Heart left ventricle (tissue), 16 donors: ENCODE measurements around the gene MB21D2. TPM values are rescaled to one million over a fixed set of nuclear protein-coding genes. Genes with fewer than 3 reads are reported as not detected.

Experiments used
- ATAC-seq, 4 donors: fragments of 200-7000 bp; cut with Tn5 transposase; one replicate each; pipeline ENCODE4 v1.9.1; 2020 to 2022; ENCODE audit warnings: moderate library complexity in 4 of 4, mild to moderate bottlenecking in 3 of 4, moderate number of reproducible peaks in 1 of 4
- DNase-seq, 5 donors: peaks; one replicate each; pipeline ENCODE4 v3.0.0-alpha.2; 2020
- H3K27ac ChIP-seq, 12 donors: fragments of 200-600 bp; sonication (generic) in 4 of 12; one replicate each; pipeline versions ENCODE4 v1.5.0 to v1.8.0; 2016 to 2022; ENCODE audit warnings: mild to moderate bottlenecking in 2 of 12
- H3K27me3 ChIP-seq, 9 donors: fragments of 200-600 bp; sonication (generic) in 2 of 9; one replicate each; pipeline versions ENCODE4 v1.5.1 to v1.8.0; 2016 to 2022; ENCODE audit warnings: mild to moderate bottlenecking in 3 of 9
- H3K36me3 ChIP-seq, 9 donors: fragments of 200-600 bp; sonication (generic) in 2 of 9; one replicate each; pipeline versions ENCODE4 v1.5.0 to v1.8.0; 2018 to 2022; ENCODE audit warnings: mild to moderate bottlenecking in 2 of 9
- H3K4me1 ChIP-seq, 12 donors: fragments of 200-600 bp; sonication (generic) in 4 of 12; one replicate each; pipeline versions ENCODE4 v1.5.0 to v1.8.0; 2016 to 2022; ENCODE audit warnings: mild to moderate bottlenecking in 3 of 12
- H3K4me3 ChIP-seq, 12 donors: fragments of 200-600 bp; sonication (generic) in 4 of 12; one replicate each; pipeline versions ENCODE4 v1.5.0 to v1.8.0; 2017 to 2022; ENCODE audit warnings: mild to moderate bottlenecking in 9 of 12, moderate library complexity in 4 of 12
- H3K9me3 ChIP-seq, 12 donors: fragments of 200-600 bp; sonication (generic) in 4 of 12; one replicate each; pipeline versions ENCODE4 v1.5.0 to v1.8.0; 2016 to 2022; ENCODE audit warnings: mild to moderate bottlenecking in 1 of 12
- POLR2A ChIP-seq, 2 donors: fragments of 450-650 bp; IDR thresholded peaks; one replicate each; pipeline ENCODE4 v1.6.1; 2017; ENCODE audit warnings: antibody characterized with exemption in 2 of 2, mild to moderate bottlenecking in 2 of 2, moderate library complexity in 2 of 2
- WGBS, 4 donors: extraction: QIAGEN DNeasy Blood & Tissue Kit in 2 of 4; methylation state at CpG; one replicate each; pipeline versions ENCODE4 v1.1.5 to v1.1.7; 2013 to 2018; 5-methylcytosine and 5-hydroxymethylcytosine counted together
- intact Hi-C, 10 donors: fragments of 100-400 bp; cut with DNase I; formaldehyde crosslinking; loops; one replicate each; pipeline versions ENCODE4 v1.11.1 to v1.14.2; 2022
- polyA plus RNA-seq, 2 donors: library from polyadenylated mRNA; stranded (reverse); fragments of 200-250 nt; gene quantifications; one replicate each; pipeline ENCODE4 v1.2.3, GENCODE V29; 2013
- total RNA-seq, 9 donors: library from RNA; depleted of rRNA in 2 of 9; stranded (reverse); fragments of >200 nt in 2 of 9; fragmentation: NEBNext Ultra II Directional in 3 of 9; extraction: Animal tissue kit (Norgen Biotek cat#: 25700) in 3 of 9; gene quantifications; one replicate each; pipeline versions ENCODE4 v1.1.0 to v1.2.4, GENCODE V29; 2016 to 2023
- TF ChIP-seq, protein P1 (sequence below), 12 donors: fragments of 200-600 bp; sonication (generic) in 4 of 12; IDR thresholded peaks; one replicate each; pipeline versions ENCODE4 v1.5.0 to v1.8.0; 2018 to 2022; ENCODE audit warnings: antibody characterized with exemption in 12 of 12, mild to moderate bottlenecking in 5 of 12
- donor health status: ischemic (EF 13 %, LVEDD 7.1; RV severe dilation, severe dysfunction).
- donor health status: healthy with polysubstance abuse.
- donor health status: DM: no; HTN: yes; CAD: no.
- donor health status: DM: no; HTN: no; CAD: no.
- donor health status: ischemic (EF 25% LVEDD 6.9; RV normal size, moderate dysfunction).
- donor health status: ischemic (EF 25% LVEDD 5.7; RV mildly dilated, moderate dysfunction).
- donor health status: healthy.
- donor health status: DM: yes; HTN: yes; CAD: no.
- donor health status: ischemic (EF 35%, LVEDD 5.7; RV mildly dilated, moderate dysfunction).
- donor health status: nonischemic (EF 11% LVEDD 7.7; RV severe dilation, severe dysfunction).
- donor health status: DM: yes; HTN: yes; CAD: no.
- donor health status: PGD.
- donor health status: ischemic (EF 29% LVEDD 5.4; RV normal size, mild dysfunction).
- donor health status: nonischemic (EF 23%, LVEDD 6.1; RV moderate dilation, normal function).

The MB21D2 gene
- total and polyA plus RNA-seq, 11 donors, result 0.91 to 5.0 (median 3.1) TPM

DNA sequence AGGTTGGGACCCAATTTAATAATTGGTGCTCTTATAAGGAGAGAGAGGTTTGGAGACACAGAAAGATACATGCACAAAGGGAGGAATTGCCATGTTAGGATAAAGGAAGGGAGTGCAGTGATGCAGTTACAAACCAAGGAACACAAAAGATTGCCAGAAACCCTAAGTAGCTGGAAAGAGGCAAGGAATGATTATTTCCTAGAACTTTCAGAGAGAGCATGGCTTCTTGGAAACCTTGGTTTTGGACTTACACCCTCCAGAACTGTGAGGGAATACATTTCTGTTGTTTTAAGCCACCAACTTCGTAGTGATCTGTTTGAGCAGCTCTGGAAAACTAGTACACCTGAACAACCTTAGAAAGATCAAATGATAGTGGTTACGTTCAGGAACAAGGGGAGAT is 25.0 kb upstream of the MB21D2 start:
- intact Hi-C loops, result no loop called here
- no peaks in the 10 kb centered on the region for H3K27me3 ChIP-seq
- no peaks in the 10 kb centered on the region for H3K9me3 ChIP-seq
- H3K4me3 ChIP-seq, result peak overlapping the region in 1 of 12 donors; percentile 22
- peaks cover 0 to 7% (median 0%) of the 10 kb centered on the region in 12 donors for H3K4me1 ChIP-seq
- ATAC-seq (peak in 1 of 4 donors; percentile 16), DNase-seq (no peak)
- peak overlapping the region in 9 of 12 donors; percentile 13 to 61 (median 50) for H3K27ac ChIP-seq
- H3K36me3 ChIP-seq, result no peaks in the 10 kb centered on the region
- WGBS, 4 donors, result 66 to 85% (median 81%) methylated on average over 2 of the region's 2 CpGs
- TF ChIP-seq POLR2A (IDR thresholded peaks at IDR 0.05), result no peak
- TF ChIP-seq, protein P1, sequence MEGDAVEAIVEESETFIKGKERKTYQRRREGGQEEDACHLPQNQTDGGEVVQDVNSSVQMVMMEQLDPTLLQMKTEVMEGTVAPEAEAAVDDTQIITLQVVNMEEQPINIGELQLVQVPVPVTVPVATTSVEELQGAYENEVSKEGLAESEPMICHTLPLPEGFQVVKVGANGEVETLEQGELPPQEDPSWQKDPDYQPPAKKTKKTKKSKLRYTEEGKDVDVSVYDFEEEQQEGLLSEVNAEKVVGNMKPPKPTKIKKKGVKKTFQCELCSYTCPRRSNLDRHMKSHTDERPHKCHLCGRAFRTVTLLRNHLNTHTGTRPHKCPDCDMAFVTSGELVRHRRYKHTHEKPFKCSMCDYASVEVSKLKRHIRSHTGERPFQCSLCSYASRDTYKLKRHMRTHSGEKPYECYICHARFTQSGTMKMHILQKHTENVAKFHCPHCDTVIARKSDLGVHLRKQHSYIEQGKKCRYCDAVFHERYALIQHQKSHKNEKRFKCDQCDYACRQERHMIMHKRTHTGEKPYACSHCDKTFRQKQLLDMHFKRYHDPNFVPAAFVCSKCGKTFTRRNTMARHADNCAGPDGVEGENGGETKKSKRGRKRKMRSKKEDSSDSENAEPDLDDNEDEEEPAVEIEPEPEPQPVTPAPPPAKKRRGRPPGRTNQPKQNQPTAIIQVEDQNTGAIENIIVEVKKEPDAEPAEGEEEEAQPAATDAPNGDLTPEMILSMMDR (IDR thresholded peaks at IDR 0.05), result no peak

DNA sequence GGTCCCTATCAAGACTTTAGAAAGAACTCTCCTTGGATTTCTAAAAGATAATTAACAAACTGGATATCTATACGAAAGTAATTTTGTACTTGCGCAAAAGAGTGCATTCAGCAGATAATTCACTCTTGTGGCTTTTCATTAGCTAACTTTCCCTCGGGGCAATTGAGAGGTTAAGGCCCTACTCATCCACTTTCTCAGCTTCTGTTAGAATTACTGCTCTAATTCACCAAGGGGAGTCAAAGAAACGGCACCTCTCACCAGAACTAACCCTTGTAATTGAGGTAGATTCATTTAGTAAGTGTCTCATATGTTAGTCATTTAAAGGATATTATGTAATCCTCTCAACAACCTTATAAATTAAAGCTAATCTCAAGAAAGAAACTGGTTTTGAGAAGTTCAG is 22.5 kb upstream of the MB21D2 start:
- TF ChIP-seq, protein P1 (IDR thresholded peaks at IDR 0.05), result no peak
- no peak for TF ChIP-seq POLR2A (IDR thresholded peaks at IDR 0.05)
- intact Hi-C loops, result no loop called here
- ATAC-seq (no peak), DNase-seq (no peak)
- WGBS, 4 donors, result 89 to 91% (median 91%) methylated on average over 4 of the region's 4 CpGs
- no peak overlapping the region for H3K4me3 ChIP-seq
- peaks cover 0 to 7% (median 0%) of the 10 kb centered on the region in 12 donors for H3K4me1 ChIP-seq
- no peaks in the 10 kb centered on the region for H3K9me3 ChIP-seq
- H3K27ac ChIP-seq, result no peak overlapping the region
- H3K27me3 ChIP-seq, result no peaks in the 10 kb centered on the region
- H3K36me3 ChIP-seq, result no peaks in the 10 kb centered on the region

DNA sequence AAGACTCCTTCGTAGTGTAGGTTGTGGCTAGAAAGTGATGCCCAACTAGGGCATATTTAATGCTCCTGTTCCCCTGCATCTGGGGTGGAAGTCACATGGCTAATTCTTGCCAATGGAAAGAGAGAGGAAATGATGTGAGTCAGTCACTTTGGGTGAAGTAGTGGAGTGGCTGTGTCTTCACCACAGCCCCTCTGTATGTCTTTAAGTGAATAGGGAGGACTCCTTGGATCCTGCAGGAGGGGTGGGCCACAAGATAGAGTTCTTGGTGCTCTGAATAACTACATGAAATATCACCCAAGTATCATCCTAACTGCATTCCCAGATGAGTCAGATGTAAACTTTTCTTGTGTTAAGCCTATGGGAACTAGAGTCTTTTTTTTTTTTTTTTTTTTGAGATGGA is 17.8 kb upstream of the MB21D2 start:
- no peak for TF ChIP-seq POLR2A (IDR thresholded peaks at IDR 0.05)
- TF ChIP-seq, protein P1 (IDR thresholded peaks at IDR 0.05), result no peak
- no peak for DNase-seq
- 96 to 100% (median 98%) methylated on average over 1 of the region's 1 CpG for WGBS, 4 donors
- H3K27ac ChIP-seq, result no peak overlapping the region
- H3K36me3 ChIP-seq, result no peaks in the 10 kb centered on the region
- peaks cover 0 to 3% (median 0%) of the 10 kb centered on the region in 12 donors for H3K4me1 ChIP-seq
- intact Hi-C loops, result no loop called here
- H3K9me3 ChIP-seq, result no peaks in the 10 kb centered on the region
- no peak overlapping the region for H3K4me3 ChIP-seq
- no peak for ATAC-seq
- H3K27me3 ChIP-seq, result no peaks in the 10 kb centered on the region

DNA sequence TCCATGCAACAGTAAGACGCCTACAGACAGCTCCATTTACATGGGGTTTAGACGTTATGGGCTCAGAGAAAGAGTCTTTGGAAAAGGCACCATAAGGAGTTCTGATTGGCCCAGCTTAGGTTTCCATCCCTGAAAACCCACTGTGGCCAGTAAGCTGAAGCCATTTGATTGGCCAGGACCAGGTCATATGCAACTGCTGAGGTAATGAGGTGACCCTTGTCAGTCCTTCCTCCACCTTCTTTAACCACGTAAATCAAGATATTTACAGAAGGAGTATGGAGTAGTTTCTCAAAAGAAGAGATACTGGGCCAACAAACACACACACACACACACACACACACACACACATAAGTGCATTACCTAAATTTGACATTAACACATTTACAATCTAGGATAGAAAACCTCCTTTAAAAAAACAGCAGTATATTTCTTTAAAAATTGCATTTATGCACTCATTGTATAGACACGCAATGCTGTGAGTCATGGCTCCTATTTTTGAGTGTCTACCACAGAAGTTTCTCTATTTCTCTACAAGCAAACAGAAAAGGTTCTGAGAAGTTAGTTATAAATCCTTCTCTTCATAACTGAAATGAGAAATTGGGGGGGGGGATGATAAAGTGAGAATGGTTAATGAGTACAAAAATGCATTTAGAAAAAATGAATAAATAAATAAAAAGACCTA is 16.3 kb upstream of the MB21D2 start:
- Histone ChIP-seq H3K36me3 (no peaks in the 10 kb centered on the region), H3K4me3 (no peak overlapping the region), H3K4me1 (peaks cover 0 to 10% (median 0%) of the 10 kb centered on the region in 12 donors), H3K9me3 (no peaks in the 10 kb centered on the region), H3K27ac (no peak overlapping the region), H3K27me3 (no peaks in the 10 kb centered on the region)
- WGBS, 4 donors, result 73 to 87% (median 85%) methylated on average over 4 of the region's 4 CpGs
- intact Hi-C loops, result no loop called here
- TF ChIP-seq, protein P1 (IDR thresholded peaks at IDR 0.05), result no peak
- no peak for TF ChIP-seq POLR2A (IDR thresholded peaks at IDR 0.05)
- DNase-seq, result no peak
- ATAC-seq, result no peak
